ENCODE measurements around the gene HTRA2.
A peak's percentile ranks its signal among the peaks of the same experiment; 100 is the strongest.

HTRA2 gene

DNA sequence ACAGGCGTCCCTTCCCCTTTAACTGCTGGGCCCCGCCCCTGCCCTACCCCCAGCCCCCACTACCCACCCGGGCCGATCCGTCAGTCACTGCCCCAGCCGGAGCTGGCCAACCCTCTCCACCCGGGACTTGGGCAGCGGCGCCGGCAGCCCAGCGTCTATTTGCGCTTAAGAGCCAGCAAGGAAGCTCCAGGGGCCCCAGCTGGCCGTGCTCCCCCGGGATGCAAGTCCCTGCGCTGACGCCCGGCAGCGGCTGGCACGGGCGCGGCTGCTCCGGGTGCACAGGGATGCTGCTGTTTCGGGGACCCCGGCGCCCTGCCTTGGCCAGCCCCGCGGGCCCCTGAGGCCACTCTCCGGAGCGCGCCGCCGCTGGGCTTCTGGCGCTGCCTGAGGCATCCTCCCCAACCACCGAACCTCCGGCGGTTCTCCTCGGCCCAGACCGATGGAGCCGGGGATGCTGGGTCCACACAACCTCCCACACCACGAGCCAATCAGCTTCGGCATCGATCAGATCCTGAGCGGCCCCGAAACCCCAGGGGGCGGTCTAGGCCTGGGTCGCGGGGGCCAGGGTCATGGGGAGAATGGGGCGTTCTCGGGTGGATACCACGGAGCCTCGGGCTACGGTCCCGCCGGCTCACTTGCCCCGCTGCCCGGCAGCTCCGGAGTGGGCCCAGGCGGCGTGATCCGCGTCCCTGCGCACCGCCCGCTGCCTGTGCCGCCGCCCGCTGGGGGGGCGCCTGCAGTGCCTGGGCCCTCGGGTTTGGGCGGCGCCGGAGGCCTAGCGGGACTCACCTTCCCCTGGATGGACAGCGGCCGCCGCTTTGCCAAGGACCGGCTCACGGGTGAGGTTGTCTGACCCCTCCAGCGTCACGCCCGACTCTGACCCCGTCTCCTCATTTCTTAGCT lies 15.1 kb upstream of the HTRA2 start, which contains the start of gene TLX2:
Gene TLX2 (plus strand): TSS at position 83 of the 903 bp plus-strand sequence. CDS start 357 bp downstream, at position 440.
- no peak for DNase-seq (ENCODE audit: low read depth, low spot score)
- no peak within 1 kb of the TSS for H3K27ac ChIP-seq

DNA sequence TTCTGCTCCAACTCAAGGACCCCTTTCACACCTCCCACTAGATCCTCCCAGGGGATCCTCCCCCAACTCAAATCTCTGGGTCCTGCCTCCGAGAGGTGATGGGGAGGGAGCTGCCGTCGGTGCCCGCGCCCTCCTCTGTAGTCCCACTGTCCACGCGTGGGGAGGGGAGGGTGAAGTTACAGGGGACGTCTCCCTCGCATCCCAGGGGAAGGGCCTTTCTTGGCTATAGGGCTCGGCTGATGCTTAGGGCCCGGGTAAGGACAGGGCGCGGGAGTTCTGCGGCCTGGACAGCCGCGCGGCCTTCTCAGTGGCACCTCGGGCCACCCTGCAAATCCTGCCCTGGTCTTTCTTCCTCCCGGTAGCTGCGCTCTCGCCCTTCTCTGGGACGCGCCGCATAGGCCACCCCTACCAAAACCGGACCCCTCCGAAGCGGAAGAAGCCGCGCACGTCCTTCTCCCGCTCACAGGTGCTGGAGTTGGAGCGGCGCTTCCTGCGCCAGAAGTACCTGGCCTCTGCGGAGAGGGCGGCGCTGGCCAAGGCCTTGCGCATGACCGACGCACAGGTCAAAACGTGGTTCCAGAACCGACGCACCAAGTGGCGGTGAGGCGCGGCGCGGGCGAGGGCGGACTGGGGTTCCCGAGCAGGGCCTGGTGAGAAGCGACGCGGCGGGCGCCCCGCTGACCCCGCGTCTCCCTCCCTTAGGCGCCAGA lies 14.3 kb upstream of the HTRA2 start:
- DNase-seq (ENCODE audit: low read depth, low spot score), result no peak
- H3K27ac ChIP-seq, result no peak overlapping the region

DNA sequence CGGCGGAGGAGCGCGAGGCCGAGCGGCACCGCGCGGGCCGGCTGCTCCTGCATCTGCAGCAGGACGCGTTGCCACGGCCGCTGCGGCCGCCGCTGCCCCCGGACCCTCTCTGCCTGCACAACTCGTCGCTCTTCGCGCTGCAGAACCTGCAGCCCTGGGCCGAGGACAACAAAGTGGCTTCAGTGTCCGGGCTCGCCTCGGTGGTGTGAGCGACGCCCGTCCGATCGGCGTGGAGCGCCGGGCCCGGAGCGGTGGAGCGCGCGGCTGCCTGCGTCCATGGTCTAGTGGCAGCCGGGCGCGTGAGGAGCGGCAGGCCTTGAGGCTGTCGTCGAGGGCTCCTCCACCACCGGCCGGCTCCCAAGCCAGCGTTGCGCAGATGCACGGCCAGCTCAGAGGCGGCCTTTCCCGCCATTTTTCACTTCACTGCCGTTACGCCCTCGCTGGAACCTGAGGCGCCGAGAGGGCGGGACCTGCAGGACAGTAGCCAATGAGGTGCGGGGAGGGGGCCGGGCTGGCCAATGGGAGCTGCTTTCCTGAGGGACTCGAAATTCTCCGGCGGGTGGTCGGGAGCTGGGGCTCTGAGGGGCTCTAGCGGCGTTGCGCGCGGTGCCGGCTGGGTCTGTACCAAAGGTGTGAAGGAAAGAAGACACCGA lies 13.6 kb upstream of the HTRA2 start:
- H3K27ac ChIP-seq, result no peak overlapping the region
- no peak for DNase-seq (ENCODE audit: low read depth, low spot score)

DNA sequence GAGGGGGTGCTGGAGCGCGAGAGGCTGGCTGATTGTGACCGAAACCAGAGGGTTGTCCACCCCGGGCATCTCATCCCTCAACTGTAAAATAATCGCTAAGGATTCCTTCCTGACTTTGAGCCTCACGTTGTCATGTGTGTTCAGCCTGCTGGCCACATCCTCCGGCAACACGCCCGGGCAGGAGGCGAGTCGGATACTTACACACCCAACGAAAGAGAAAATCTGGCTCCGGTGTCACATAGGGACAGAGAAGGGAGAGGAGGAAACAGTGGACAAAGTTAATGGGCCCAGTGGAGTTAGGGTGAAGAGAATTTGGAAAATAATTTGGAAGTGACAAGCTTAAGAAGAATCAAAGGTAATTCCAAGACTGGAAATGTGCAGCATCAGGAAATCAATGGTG lies 13.1 kb upstream of the HTRA2 start:
- DNase-seq (ENCODE audit: low read depth, low spot score), result no peak
- H3K27ac ChIP-seq, result no peak overlapping the region

DNA sequence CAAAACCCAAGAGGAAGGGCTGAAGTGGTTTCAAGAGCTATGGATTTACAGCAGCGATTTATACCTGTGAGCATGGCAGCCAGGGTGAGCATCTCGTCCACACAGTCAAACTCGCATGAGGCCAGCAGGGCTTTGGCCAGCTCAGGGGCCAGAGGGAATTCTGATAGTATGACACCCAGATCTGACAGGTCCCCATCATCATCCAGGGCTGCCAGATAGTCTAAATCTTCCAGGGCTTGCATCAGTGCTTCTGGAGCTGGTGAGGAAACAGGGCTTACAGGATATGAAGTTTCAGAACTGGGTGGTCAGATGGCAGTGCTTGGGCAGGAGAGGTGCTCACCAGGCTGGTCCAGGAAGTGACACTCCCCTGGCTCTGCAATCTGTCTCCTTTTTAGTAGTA lies 7.2 kb upstream of the HTRA2 start:
- no peak overlapping the region for H3K27ac ChIP-seq
- DNase-seq (ENCODE audit: low read depth, low spot score), result no peak

DNA sequence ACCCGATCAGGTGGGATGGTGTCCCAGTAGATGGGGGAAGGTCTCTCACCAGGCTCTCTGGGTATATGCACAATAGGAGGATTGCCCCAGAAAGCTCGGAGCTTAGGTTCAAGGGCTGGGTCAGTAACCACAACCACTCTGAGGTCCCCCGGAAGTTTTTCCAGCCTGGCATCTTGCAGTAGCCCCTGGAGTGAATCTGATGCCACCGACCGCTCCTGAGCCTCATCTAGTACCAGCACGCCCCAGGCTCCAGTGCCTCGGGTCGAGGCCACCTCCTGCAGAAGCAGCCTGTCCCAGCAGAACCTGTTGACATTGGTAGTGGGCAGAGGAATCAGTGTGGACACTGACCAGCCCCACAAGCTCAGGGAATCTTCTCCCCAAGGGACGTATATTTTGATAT lies 5.7 kb upstream of the HTRA2 start:
- no peak overlapping the region for H3K27ac ChIP-seq

DNA sequence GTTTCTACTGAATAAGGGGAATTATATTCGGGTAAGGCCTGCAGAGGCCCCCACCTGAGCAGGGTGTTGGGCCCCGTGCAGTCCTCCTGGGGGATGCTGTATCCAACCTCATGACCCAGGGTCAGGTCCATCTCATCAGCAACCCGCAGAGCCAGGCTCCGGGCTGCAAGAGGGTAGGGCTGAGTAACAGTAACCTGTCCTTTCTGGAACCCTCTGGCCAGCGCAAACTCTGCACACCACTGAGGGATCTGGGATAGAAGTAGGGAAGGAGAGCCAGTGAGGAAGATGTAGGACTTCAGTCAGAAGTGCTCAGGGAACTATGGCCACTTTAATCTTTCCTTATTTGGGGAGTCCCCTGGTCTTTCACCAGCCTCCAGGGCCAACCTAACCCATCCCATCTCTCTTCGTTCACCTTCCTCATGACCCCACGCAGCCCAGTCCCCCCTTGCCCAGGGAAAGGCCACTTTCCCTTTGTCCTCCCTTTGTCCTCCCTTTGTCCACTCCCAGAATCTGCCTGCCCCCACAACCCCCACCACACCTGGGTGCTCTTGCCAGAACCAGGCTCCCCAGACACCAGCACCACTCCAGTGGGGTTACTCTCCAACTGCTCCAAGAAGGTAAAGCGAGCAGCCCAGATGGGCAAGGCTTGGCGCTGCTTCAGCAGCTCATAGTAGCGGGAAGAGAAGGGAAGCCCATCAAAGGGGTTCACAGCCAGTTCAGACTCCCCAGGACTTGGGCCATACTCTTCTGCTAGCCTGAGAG lies 4.6 kb upstream of the HTRA2 start:
- peak overlapping the region; percentile 64 for H3K27ac ChIP-seq
- DNase-seq (ENCODE audit: low read depth, low spot score), result no peak

More for the DNA sequence above, 5.7 kb upstream of the HTRA2 start:
- DNase-seq (ENCODE audit: low read depth, low spot score), result no peak

DNA sequence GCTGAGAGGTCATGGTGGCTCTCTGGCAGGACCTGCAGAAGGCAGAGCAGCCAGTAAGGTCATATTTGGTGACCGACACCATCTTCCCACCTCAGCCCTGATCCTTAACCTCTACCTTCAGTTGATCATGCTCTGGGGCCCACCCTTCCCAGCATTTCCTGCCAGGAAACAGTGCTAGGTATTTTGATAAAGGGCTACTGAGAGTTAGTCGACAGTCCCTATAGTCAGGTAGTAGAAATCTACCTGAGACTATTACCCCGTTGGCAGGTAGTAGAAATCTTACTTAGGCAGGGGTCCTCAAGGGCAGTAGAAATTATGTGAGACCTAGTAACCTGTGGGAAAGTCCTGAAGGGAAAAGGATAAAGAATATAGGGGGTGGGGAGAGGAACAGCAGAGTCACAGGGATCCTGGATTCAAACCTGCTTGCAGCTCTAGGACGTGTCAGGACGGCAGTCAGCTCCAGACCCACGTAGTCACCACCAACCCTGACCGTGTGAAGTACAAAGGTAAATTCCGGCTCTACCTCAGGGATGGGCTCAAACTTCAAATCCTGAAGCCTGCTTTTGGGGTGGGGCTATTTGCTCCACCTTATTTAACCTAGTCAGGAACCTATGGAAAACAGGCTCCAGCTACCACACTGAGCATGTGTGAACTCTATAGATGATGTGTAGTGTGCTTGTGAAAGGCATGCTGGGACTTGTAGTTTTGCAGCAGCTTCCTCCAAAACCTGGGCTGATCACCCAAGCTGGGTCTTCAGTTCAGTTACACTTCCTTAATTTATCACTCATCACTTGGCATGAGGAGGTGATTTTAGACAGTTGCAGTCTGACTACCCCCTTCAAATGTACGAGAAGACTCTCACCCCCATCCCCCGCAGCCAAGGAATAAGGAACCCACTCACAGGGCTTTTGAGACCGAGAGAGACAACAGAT lies 3.8 kb upstream of the HTRA2 start, which contains the start of gene DQX1:
Gene DQX1 (minus strand): TSS at position 515 of the 932 bp plus-strand sequence. CDS start 502 bp downstream, at position 13.
- H3K27ac ChIP-seq, result peak within 1 kb of the TSS; percentile 64
- DNase-seq (ENCODE audit: low read depth, low spot score), result peak; percentile 91

DNA sequence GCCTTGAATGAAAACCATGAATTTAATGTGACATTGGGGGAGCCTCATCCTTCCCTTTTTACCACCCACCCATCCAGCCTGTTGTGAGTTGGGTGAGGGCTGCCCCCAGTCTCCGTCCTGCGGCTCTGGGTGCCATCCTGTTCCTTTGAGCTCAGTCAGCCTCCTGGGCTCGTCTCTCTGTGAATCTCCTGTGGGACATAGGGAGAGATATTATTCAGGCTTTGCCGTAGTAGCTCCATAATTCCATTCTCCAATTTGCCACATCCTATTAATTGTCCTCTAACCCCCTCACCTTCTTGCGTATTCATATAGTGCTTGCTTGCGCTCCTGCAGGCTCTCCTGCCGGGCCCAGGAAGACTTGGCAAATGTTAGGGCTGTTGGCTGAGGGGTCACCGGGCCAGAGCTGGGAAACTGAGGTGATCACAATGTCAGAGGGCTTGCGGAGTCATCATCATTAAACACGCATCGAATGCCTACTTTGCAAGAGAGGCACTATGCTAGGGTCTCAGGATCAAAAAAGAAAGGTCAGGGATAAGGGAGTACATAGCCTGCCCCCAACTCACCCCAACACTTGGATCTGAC lies 3.0 kb upstream of the HTRA2 start:
- DNase-seq (ENCODE audit: low read depth, low spot score), result no peak
- peak overlapping the region; percentile 64 for H3K27ac ChIP-seq

DNA sequence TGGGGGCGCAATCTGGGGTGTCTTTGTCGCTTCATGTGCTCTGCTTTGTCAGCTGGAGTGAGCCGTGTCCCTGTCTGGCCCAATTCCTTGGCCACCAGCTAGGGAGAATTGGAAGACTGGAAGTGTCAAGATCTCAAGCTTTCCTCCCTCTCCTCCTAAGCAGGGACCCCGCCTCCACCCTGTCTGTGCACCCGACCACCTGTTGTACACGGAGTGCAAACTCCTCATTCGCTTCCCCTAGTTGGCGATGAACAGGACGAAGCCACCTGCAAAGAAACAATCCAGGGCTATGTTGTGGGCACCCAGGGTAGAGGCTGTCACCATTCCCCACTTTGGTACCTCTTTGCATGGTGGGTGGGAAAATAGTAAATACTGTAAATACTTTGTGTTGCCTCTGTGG lies 2.0 kb upstream of the HTRA2 start:
- H3K27ac ChIP-seq, result no peak overlapping the region
- no peak for DNase-seq (ENCODE audit: low read depth, low spot score)

DNA sequence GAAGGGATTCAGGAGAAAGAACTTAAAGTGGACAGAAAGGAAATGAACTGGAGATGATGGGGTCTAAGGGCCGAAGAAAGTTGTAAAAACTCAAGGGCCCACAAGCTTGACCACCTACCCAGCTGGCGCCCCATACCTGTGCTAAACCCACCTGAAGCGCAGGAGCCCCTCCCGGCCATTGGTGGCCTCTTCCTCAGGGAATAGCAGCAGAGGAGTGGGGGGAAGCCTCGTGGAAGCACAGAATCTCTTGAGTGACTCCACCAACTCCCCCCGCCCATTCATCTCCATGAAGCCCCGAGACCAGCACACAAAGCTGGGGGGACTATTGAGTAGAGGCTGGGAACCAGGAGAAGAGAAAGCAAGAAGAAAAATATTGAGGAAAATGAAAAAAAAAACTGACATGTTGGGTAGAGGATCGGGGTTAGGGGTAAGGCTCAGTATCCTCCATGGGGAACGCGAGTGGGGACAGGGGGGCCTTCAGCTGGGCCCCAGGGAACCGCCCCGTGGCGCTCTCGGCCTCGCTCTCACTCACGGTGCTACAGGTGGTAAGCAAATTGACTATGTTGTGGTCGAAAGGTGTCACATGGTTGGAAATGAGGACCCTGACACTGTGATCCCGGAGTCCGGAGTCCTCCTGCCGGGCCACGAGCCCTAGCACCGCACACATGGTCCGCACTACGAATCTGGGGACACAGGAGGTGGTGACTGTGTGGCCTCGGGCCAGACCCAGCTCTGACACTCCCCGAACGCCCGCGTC lies 955 bp upstream of the HTRA2 start:
- peak overlapping the region; percentile 81 for H3K27ac ChIP-seq

DNA sequence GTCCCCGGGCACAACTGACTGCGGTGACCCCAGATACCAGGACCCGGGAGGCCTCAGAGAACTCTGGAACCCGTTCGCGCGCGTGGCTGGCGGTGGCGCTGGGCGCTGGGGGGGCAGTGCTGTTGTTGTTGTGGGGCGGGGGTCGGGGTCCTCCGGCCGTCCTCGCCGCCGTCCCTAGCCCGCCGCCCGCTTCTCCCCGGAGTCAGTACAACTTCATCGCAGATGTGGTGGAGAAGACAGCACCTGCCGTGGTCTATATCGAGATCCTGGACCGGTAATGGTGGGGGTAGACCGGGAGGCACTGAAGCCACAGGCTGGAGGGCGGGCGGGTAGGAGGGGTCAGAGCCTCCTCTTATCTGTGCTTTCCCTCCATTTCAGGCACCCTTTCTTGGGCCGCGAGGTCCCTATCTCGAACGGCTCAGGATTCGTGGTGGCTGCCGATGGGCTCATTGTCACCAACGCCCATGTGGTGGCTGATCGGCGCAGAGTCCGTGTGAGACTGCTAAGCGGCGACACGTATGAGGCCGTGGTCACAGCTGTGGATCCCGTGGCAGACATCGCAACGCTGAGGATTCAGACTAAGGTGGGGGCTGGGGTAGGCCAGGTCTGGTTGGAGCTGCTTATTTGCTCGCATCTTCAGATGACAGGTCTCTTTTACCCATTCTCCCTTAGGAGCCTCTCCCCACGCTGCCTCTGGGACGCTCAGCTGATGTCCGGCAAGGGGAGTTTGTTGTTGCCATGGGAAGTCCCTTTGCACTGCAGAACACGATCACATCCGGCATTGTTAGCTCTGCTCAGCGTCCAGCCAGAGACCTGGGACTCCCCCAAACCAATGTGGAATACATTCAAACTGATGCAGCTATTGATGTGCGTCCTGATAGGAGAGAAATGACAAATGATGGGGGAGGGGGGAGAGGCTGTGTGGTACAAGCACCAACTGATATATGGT lies 780 bp downstream of the HTRA2 start:
- H3K27ac ChIP-seq, result peak overlapping the region; percentile 81
- no peak for DNase-seq (ENCODE audit: low read depth, low spot score)

More for the DNA sequence above, 955 bp upstream of the HTRA2 start:
- no peak for DNase-seq (ENCODE audit: low read depth, low spot score)

DNA sequence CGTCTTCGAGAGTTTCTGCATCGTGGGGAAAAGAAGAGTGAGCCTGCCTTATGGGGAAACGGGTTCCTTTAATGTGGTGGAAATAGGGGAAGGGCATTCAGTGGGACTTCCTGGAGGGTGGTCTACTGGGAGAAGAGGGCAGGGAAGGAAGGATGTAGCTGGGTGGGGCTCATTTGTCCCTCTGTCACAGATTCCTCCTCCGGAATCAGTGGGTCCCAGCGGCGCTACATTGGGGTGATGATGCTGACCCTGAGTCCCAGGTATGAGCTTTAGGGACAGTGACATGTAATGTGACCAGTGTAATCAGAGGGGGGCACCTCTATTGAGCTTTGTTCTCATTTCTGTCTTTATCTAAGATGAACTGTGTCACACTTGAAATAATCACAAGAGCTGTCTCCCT lies 1.9 kb downstream of the HTRA2 start:
- no peak for DNase-seq (ENCODE audit: low read depth, low spot score)
- no peak overlapping the region for H3K27ac ChIP-seq

DNA sequence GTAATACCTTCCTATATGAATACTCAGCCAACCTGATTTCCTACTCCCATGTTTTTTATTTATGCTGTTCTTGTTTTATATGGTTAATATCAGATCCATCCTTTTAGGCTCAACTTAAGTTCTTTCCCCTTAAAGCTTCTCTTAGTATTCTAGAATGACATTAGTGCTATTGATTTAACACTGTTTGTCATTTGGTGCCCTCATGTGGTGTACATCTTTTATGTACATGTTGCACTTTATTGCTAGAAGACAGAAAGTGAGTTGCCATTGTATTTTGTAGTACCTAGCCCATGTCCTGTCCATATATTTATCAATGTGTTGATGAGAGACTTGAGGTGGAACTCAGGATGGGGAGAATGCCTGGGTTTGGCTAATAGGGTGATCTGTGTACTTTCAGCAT lies 2.5 kb downstream of the HTRA2 start:
- DNase-seq (ENCODE audit: low read depth, low spot score), result no peak
- H3K27ac ChIP-seq, result no peak overlapping the region

DNA sequence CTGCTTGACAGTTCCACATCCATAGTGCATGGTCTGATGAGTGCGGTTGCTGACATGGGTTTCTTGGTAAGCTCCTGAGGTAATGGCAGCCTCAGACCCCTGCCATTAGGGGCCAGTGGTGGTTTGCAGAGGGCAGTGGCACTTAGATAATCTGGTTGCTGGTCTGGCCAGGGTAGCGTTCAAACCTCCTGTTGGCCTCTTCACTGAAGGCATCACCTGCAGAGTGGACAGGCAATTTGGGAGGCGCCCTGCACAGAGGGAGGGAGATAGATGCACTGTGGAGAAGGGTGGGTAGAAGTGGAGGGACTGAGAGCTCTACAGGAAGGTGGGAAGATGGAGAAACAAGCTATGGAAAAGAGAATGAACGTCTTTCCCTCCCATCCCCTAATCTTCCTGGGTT lies 3.7 kb downstream of the HTRA2 start:
- H3K27ac ChIP-seq, result no peak overlapping the region
- no peak for DNase-seq (ENCODE audit: low read depth, low spot score)

DNA sequence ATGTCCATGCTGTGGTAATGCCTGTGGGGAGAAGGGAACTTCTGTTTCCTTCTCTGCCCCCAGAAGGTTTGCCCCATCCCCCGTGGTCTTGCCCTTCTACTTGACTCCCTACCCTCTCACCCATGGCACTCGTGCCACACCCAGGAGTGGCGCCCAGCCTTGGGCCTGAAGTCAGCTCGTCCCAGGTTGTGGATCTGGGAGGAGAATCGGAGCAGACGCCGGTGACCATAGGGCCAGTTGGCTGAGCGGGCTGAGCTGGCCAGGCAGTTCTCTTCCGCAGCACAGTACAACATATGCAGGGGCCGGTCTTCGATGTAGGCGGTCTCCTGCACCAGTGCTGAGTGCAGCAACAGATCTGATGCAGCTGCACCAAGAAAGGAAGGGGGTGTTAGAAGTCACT lies 4.7 kb downstream of the HTRA2 start:
- no peak for DNase-seq (ENCODE audit: low read depth, low spot score)
- no peak overlapping the region for H3K27ac ChIP-seq

DNA sequence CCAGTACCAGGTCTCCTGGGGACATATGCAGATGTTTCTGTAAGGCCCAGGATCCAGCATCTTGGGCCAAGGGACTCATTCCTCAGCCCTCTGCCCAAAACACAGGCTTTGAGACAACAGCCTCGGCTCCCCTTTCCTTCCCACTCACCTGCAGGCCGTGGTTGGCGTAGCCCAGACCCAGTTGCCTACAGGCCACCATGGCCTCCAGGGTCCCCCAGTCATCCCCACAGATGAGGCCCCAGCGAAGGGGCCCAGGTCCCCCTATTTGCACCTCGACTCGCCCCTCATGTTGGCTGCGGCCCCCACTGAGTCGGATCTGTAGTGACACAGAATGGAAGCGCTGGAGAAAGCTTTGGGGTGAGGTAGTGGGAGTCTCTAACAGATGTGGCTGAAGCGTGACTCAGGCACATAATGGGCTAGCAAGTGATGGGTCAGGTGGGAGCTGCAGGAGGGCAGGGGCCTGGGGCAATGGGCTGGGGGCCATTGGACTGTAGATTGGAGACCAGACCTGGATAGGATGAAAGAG lies 5.8 kb downstream of the HTRA2 start:
- no peak overlapping the region for H3K27ac ChIP-seq
- DNase-seq (ENCODE audit: low read depth, low spot score), result no peak
